CD4-positive, alpha-beta T cell (primary cell): ENCODE data around the gene MYCN. TPM values are rescaled to one million over a fixed set of nuclear protein-coding genes. Genes with fewer than 3 reads are reported as not detected.
A peak's percentile ranks its signal among the peaks of the same experiment; 100 is the strongest.

Experiments used
- ATAC-seq: fragments of 200-7000 bp; cut with Tn5 transposase; one replicate; pipeline ENCODE4 v1.10.0; 2022; ENCODE audit warnings: mild to moderate bottlenecking; ENCODE audit not compliant: poor library complexity
- CTCF ChIA-PET: fragments of 350-600 bp; sonication (Branson Sonifier 250); formaldehyde crosslinking; loops from one replicate; lab custom pipeline; 2021; ENCODE audit warnings: antibody characterized with exemption, inconsistent platforms; lab: Charles Lee
- POLR2A ChIA-PET: fragments of 350-600 bp; sonication (Branson Sonifier 250); formaldehyde crosslinking; loops from one replicate; lab custom pipeline; 2021; ENCODE audit warnings: antibody characterized with exemption, inconsistent platforms; lab: Charles Lee
- DNase-seq, 14 experiments: peaks; one replicate each; pipeline ENCODE4 v3.0.0-alpha.2; 2013 to 2020; ENCODE audit warnings: mixed read lengths in 2 of 14
- H3K27ac ChIP-seq, 2 donors: one replicate each; pipeline versions ENCODE4 v1.5.1 to v1.7.0; 2013; ENCODE audit warnings: low read length in 2 of 2, low read depth in 1 of 2, mild to moderate bottlenecking in 1 of 2
- H3K27me3 ChIP-seq, 2 experiments: 1 replicate in 1 of 2; 2 replicates in 1 of 2; pipeline versions ENCODE4 v1.6.1 to v1.7.0; 2013; ENCODE audit warnings: low read length in 2 of 2, control low read depth in 1 of 2, mild to moderate bottlenecking in 1 of 2, moderate library complexity in 1 of 2; ENCODE audit not compliant: insufficient read depth in 2 of 2, control insufficient read depth in 1 of 2
- H3K36me3 ChIP-seq: one replicate; pipeline ENCODE4 v1.6.1; 2013; ENCODE audit warnings: low read length, control low read depth; ENCODE audit not compliant: insufficient read depth
- H3K4me1 ChIP-seq: one replicate; pipeline ENCODE4 v1.6.1; 2013; ENCODE audit warnings: low read length, control low read depth; ENCODE audit not compliant: insufficient read depth
- H3K4me3 ChIP-seq: one replicate; pipeline ENCODE4 v1.5.1; 2013; ENCODE audit warnings: mild to moderate bottlenecking, low read length, moderate library complexity
- H3K9me3 ChIP-seq, 2 experiments: 1 replicate in 1 of 2; 2 replicates in 1 of 2; pipeline versions ENCODE4 v1.6.1 to v1.7.0; 2013; ENCODE audit warnings: low read length in 2 of 2, mild to moderate bottlenecking in 2 of 2, control low read depth in 1 of 2, moderate library complexity in 1 of 2; ENCODE audit not compliant: control insufficient read depth in 1 of 2, insufficient read depth in 1 of 2
- H3K27ac Mint-ChIP-seq: one replicate; pipeline ENCODE4 v1.8.0; 2020; ENCODE audit warnings: mixed read lengths
- H3K27me3 Mint-ChIP-seq: one replicate; pipeline ENCODE4 v1.8.0; 2021; ENCODE audit warnings: mixed read lengths
- H3K36me3 Mint-ChIP-seq: one replicate; pipeline ENCODE4 v1.8.0; 2021; ENCODE audit warnings: low read depth, mixed read lengths
- H3K4me1 Mint-ChIP-seq: one replicate; pipeline ENCODE4 v1.8.0; 2021; ENCODE audit warnings: low read depth, mixed read lengths
- H3K4me3 Mint-ChIP-seq: one replicate; pipeline ENCODE4 v1.8.0; 2020; ENCODE audit warnings: mild to moderate bottlenecking, mixed read lengths
- H3K9me3 Mint-ChIP-seq: one replicate; pipeline ENCODE4 v1.8.0; 2020; ENCODE audit warnings: mixed read lengths
- CTCF ChIP-seq: fragments of 200-600 bp; IDR thresholded peaks from one replicate; pipeline ENCODE4 v1.8.0; 2022; ENCODE audit warnings: antibody characterized with exemption, mild to moderate bottlenecking
- intact Hi-C, 2 experiments: fragments of 100-400 bp; cut with DNase I in 1 of 2; cut with micrococcal nuclease in 1 of 2; formaldehyde crosslinking; loops; one replicate each; pipeline versions ENCODE4 v1.15.1 to v1.9.0; 2023 to 2025; cut with DNase I, micrococcal nuclease
- polyA plus RNA-seq, 2 donors: library from polyadenylated mRNA; unstranded; fragments of 120-200 nt; gene quantifications; one replicate each; pipeline ENCODE4 v1.2.1, GENCODE V29; 2013
- total RNA-seq, 174 experiments: library from RNA in 2 of 174; stranded (reverse) in 2 of 174; gene quantifications; one replicate each; pipeline ENCODE4 v1.2.3 and lab custom pipeline; 2021 to 2026

The MYCN gene
- under 1 TPM in 1 of 2 experiments, not detected in 1; 0.19 TPM for total RNA-seq
- 0.05 TPM for polyA plus RNA-seq (2013, experiment 1 of 2)
- polyA plus RNA-seq (2013, experiment 2 of 2), result 0.11 TPM
- 0 to 9.7 (median 0.86) reads per million in 172 experiments for total RNA-seq (lab: John Stamatoyannopoulos, UW)

GRCh38 chr2:15939854-15940660 is at the start of gene MYCN:
Gene MYCN, plus strand, starts transcription at chr2:15940550. Its CDS starts 1,515 bp downstream, at chr2:15942065.
- ATAC-seq (peak; percentile 45), DNase-seq (peak in 6 of 14 experiments; percentile 7 to 66 (median 18))
- intact Hi-C loops, result loop anchor here (2.0 to 10.0 kb wide), 6 partner anchors 147 to 817 kb away; no protein-coding TSS in a partner anchor
- H3K27ac Mint-ChIP-seq, result no peak within 1 kb of the TSS
- Histone ChIP-seq H3K9me3 (peaks cover 0 to 15% of the 10 kb centered on the region in 2 experiments), H3K27me3 (peaks cover 39 to 52% of the 10 kb centered on the region in 2 experiments), H3K27ac (no peak within 1 kb of the TSS), H3K4me1 (peaks cover 41% of the 10 kb centered on the region), H3K36me3 (no peaks in the 10 kb centered on the region), H3K4me3 (peak within 1 kb of the TSS; percentile 43)
- CTCF ChIA-PET, result interaction anchor here (0.5 to 1.2 kb wide), 2 partner anchors 10 to 668 kb away, joined by 3 to 4 read pairs; no protein-coding TSS in a partner anchor
- peaks cover 62% of the 10 kb centered on the region for H3K27me3 Mint-ChIP-seq
- TF ChIP-seq CTCF, result peak; percentile 69
- peak within 1 kb of the TSS; percentile 87 for H3K4me3 Mint-ChIP-seq
- no peaks in the 10 kb centered on the region for H3K9me3 Mint-ChIP-seq
- no peaks in the 10 kb centered on the region for H3K36me3 Mint-ChIP-seq
- POLR2A ChIA-PET, result interaction anchor here (0.7 to 2.0 kb wide), 3 partner anchors 26 to 202 kb away, joined by 3 to 6 read pairs (median 4); no protein-coding TSS in a partner anchor
- peaks cover 36% of the 10 kb centered on the region for H3K4me1 Mint-ChIP-seq

- ChIA-PET CTCF (no interaction called here), POLR2A (no interaction called here)
- no peak for ATAC-seq
- no peak overlapping the region for H3K27ac Mint-ChIP-seq
- no peaks in the 10 kb centered on the region for H3K36me3 ChIP-seq
- TF ChIP-seq CTCF, result no peak
- H3K27me3 ChIP-seq, result peaks cover 0 to 2% of the 10 kb centered on the region in 2 experiments
- H3K4me3 Mint-ChIP-seq, result no peak overlapping the region
- H3K4me3 ChIP-seq, result no peak overlapping the region
- H3K36me3 Mint-ChIP-seq, result no peaks in the 10 kb centered on the region
- H3K27me3 Mint-ChIP-seq, result no peaks in the 10 kb centered on the region
- H3K9me3 Mint-ChIP-seq, result no peaks in the 10 kb centered on the region
- peaks cover 0 to 9% of the 10 kb centered on the region in 2 experiments for H3K9me3 ChIP-seq
- intact Hi-C loops, result no loop called here
- no peak overlapping the region for H3K27ac ChIP-seq
- no peaks in the 10 kb centered on the region for H3K4me1 Mint-ChIP-seq
- no peak for DNase-seq
- no peaks in the 10 kb centered on the region for H3K4me1 ChIP-seq
Observed at GRCh38 chr2:15890936-15891905, 49.1 kb upstream of the MYCN start.
